ENCODE data around the gene NFILZ. TPM values are rescaled to one million over a fixed set of nuclear protein-coding genes. Genes with fewer than 3 reads are reported as not detected.

The NFILZ gene
- total and polyA plus RNA-seq, 4 donors, result not detected

DNA sequence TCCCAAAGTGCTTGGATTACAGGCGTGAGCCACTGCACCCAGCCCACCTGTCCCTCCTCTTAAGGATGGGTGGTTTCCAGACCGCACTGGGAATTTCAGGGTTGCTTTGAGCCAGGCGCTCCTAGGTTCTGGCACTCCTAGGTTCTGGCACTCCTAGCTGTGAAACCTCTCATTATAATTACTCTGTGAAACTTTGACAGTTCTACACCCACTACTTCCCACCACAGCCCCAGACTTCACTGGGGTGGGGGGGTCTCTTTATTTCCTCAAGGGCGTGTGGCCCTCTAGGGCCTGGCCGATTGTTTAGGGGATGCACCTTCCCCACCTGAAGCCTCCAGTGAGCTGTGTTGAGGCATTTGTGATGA lies 17.6 kb upstream of the NFILZ start:
- no peak overlapping the region for H3K4me3 ChIP-seq
- ATAC-seq (ENCODE audit: insufficient read depth, low FRiP score) (no peak), DNase-seq (no peak)
- H3K27me3 ChIP-seq (ENCODE audit: control insufficient read depth in 3 of 3, insufficient read depth in 3 of 3, low read length in 2 of 3), result no peaks in the 10 kb centered on the region
- 54 to 66% methylated on average over 5 of the region's 5 CpGs for WGBS, 2 donors
- peaks cover 0 to 2% (median 0%) of the 10 kb centered on the region in 4 donors for H3K36me3 ChIP-seq (ENCODE audit: control insufficient read depth in 4 of 4, insufficient read depth in 4 of 4, low read length in 4 of 4)
- H3K9me3 ChIP-seq (ENCODE audit: control insufficient read depth in 4 of 4, insufficient read depth in 3 of 4, low read length in 3 of 4), result peaks cover 0 to 3% (median 0%) of the 10 kb centered on the region in 4 donors
- peaks cover 3 to 18% (median 10%) of the 10 kb centered on the region in 5 donors for H3K4me1 ChIP-seq (ENCODE audit: control insufficient read depth in 5 of 5, insufficient read depth in 5 of 5, low read length in 5 of 5)
- TF ChIP-seq CTCF (IDR thresholded peaks at IDR 0.05; ENCODE audit: control extremely low read depth, extremely low read depth), result no peak
- no peak overlapping the region for H3K9ac ChIP-seq (ENCODE audit: insufficient read depth in 1 of 2, low read length in 2 of 2)
- no peak overlapping the region for H3K27ac ChIP-seq (ENCODE audit: low read depth in 1 of 2, low read length in 1 of 2)

DNA sequence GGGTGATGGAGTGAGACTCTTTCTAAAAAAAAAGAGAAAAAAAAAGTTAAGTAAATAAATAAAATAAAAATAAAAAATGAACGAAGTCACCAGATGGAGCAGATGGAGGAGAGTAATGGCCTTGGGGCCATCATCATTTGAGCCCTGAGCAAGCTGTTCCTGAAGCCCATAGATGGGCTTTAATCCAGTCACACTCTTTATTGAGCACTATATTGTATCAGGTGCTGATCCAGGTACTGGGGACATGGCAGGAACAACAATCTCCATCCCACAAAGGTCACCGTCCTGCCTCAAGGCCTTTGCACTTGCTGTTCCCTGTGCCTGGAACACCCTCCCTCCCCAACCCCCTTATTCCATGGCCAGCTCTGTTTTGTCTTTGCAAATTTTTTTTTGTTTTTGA lies 16.0 kb upstream of the NFILZ start:
- peaks cover 0 to 8% (median 5%) of the 10 kb centered on the region in 5 donors for H3K4me1 ChIP-seq (ENCODE audit: control insufficient read depth in 5 of 5, insufficient read depth in 5 of 5, low read length in 5 of 5)
- peaks cover 0 to 3% (median 0%) of the 10 kb centered on the region in 4 donors for H3K9me3 ChIP-seq (ENCODE audit: control insufficient read depth in 4 of 4, insufficient read depth in 3 of 4, low read length in 3 of 4)
- 85% methylated on average over 2 of the region's 2 CpGs for WGBS, 2 donors
- H3K36me3 ChIP-seq (ENCODE audit: control insufficient read depth in 4 of 4, insufficient read depth in 4 of 4, low read length in 4 of 4), result peaks cover 0 to 2% (median 0%) of the 10 kb centered on the region in 4 donors
- no peak overlapping the region for H3K27ac ChIP-seq (ENCODE audit: low read depth in 1 of 2, low read length in 1 of 2)
- no peaks in the 10 kb centered on the region for H3K27me3 ChIP-seq (ENCODE audit: control insufficient read depth in 3 of 3, insufficient read depth in 3 of 3, low read length in 2 of 3)
- TF ChIP-seq CTCF (IDR thresholded peaks at IDR 0.05; ENCODE audit: control extremely low read depth, extremely low read depth), result no peak
- H3K4me3 ChIP-seq, result no peak overlapping the region
- ATAC-seq (ENCODE audit: insufficient read depth, low FRiP score) (no peak), DNase-seq (no peak)
- H3K9ac ChIP-seq (ENCODE audit: insufficient read depth in 1 of 2, low read length in 2 of 2), result no peak overlapping the region

DNA sequence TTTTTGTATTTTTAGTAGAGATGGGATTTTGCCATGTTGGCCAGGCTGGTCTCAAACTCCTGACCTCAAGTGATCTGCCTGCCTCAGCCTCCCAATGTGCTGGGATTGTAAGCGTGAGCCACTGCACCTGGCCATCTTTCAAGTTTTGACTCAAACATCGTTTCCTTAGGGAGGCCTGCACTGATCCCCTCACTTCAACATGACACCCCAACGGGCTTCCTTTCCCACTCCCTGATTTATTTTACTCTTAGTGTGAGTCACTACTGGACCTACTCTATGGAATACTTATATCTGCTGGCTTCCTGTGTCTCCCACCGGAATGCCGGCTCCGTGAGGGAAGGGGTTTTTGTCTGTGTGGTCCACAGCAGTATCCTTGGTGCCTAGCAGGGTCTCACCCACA lies 15.4 kb upstream of the NFILZ start:
- H3K9ac ChIP-seq (ENCODE audit: insufficient read depth in 1 of 2, low read length in 2 of 2), result no peak overlapping the region
- peaks cover 0 to 5% (median 3%) of the 10 kb centered on the region in 5 donors for H3K4me1 ChIP-seq (ENCODE audit: control insufficient read depth in 5 of 5, insufficient read depth in 5 of 5, low read length in 5 of 5)
- DNase-seq (no peak), ATAC-seq (ENCODE audit: insufficient read depth, low FRiP score) (no peak)
- H3K27me3 ChIP-seq (ENCODE audit: control insufficient read depth in 3 of 3, insufficient read depth in 3 of 3, low read length in 2 of 3), result no peaks in the 10 kb centered on the region
- H3K27ac ChIP-seq (ENCODE audit: low read depth in 1 of 2, low read length in 1 of 2), result no peak overlapping the region
- H3K36me3 ChIP-seq (ENCODE audit: control insufficient read depth in 4 of 4, insufficient read depth in 4 of 4, low read length in 4 of 4), result no peaks in the 10 kb centered on the region
- peaks cover 0 to 2% (median 0%) of the 10 kb centered on the region in 4 donors for H3K9me3 ChIP-seq (ENCODE audit: control insufficient read depth in 4 of 4, insufficient read depth in 3 of 4, low read length in 3 of 4)
- H3K4me3 ChIP-seq, result no peak overlapping the region
- WGBS, 2 donors, result 38 to 53% methylated on average over 6 of the region's 6 CpGs
- no peak for TF ChIP-seq CTCF (IDR thresholded peaks at IDR 0.05; ENCODE audit: control extremely low read depth, extremely low read depth)

Data from lung (tissue), 12 donors.